Activated CD4-positive, alpha-beta T cell treated with anti-CD3 and anti-CD28 coated beads, Interleukin-10, Interleukin-2, amounts not matched to agents 100 ng/mL and 50 ng/mL, durations not matched to agents 16 hours and 8 hours (primary cell): Measurements from ENCODE around the gene PIK3R5.

Experiments used
- DNase-seq: peaks from one replicate; pipeline ENCODE4 v3.0.0-alpha.2; 2020

Gene PIK3R5

DNA sequence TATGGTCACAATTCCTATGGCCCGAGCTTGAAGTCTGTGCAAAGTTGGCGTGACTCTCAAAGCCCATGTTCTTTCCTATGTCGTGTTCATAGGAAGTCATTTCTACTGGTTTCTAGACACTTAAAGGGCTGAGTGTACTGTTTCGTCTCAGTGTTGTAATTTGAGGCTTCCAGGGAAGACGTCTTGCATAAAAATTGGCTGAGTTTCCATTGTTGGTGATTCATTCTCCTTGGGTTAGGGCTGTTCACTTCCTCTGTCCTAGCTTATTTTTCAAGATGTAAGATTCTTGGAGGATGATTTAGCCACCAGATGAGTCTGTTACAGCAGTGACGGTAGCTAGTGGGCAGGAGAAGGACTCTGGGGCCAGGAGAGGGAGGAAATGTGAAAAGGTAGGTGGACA is 43.1 kb downstream of the PIK3R5 start:
- no peak for DNase-seq

DNA sequence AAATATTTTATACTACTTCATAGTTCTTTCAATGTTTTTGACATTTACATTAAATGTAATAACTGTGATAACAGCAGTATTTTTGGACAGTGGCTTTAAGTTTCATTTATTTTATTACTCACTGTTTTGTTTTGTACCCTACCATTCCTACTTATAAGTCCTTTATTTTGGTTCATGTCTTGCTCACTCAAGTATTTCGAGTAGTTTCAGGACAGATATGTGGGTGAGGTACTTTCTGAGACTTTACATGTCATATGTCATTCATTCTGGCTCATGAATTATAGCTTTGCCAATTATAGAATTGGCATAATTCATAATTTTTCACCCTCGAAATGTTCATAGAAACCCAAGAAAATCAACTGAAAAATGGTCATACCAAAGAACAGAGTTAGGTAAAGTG is 44.4 kb downstream of the PIK3R5 start:
- DNase-seq = no peak

DNA sequence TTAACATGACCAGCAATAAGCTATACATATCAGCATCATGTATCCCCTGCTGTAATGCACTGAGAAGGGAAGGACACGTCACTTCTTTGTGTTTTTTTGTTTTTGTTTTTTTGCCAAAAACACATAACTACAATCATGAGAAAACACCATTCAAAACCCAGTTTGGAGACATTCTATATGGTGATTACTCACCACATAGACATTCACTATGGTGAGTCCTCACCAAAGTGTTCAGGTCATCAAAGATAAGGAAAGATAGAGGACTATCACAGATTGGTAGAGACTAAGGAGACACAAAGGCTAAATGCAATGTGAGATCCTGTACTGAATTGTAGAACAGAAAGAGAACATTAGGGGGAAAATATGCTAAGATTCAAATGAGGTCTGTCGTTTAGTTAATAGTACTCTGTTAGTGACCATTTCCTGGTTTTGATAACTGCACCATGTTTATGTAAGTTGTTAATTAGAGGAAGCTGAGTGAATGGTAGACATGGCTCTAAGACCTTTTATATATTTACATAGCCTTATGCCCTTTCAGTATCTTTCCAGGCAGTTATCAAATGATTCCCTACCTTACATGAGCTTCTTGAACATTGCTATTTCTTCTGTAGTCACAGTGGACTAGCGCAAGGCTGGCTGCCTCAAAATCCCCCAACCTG is 46.6 kb downstream of the PIK3R5 start:
- no peak for DNase-seq

DNA sequence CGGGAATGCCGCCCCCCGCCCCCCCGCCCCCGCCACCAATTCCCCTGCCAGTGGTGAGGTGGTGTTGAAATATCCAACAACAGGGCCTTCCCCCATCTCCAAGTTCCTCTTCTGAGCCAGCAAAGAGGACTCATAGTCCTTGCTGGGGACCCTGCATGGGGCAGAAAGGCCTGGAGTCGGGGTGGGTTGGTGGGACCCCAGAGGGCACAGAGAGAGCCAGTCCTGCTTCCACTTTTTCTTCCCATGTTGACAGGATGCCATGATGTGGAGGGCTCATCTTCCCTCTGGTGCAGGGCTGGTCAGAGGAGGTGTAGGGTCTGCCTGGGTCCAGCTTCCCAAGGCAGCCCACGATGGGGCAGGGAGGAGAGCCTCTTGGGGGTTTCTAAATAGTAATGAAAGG is 49.0 kb downstream of the PIK3R5 start:
- DNase-seq = no peak

DNA sequence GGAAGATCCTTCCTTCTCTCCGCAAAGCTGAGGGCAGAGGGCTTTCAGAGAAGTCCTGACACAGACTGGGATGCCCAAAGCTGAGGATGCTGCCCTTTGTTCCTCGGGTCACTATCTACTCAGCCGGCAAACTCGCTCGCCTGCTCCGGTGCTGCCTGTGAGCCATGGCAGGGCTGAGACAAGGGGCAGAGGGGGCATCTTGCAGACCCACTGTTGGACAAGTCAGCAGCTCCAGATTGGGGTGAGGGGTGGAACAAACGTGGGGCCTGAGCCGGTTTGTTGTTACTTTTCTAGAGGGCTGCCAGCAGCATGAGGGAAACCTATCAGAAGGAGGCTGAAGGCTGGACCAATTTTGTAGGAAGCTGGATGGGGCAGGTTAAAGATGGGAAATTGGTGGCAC is 51.0 kb downstream of the PIK3R5 start:
- DNase-seq = no peak

DNA sequence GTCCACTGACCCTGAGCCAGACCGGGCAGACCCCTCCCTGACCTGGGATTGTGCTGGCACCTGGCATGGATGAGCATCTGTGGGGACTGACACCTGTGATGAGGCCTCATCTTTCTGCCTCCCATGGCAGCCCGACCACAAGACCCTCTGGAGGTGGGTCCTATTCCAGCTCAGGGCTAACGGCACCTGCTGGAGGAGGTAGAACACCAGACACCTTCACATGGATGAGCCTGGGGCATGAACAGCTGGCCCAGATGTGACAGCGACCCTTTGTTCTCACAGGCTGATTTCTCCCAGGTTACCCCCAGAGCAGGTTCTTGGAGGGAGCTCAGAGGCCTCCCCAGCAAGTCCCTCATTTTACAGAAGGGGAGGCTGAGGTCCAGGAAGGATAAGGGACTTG is 51.6 kb downstream of the PIK3R5 start:
- DNase-seq = no peak

DNA sequence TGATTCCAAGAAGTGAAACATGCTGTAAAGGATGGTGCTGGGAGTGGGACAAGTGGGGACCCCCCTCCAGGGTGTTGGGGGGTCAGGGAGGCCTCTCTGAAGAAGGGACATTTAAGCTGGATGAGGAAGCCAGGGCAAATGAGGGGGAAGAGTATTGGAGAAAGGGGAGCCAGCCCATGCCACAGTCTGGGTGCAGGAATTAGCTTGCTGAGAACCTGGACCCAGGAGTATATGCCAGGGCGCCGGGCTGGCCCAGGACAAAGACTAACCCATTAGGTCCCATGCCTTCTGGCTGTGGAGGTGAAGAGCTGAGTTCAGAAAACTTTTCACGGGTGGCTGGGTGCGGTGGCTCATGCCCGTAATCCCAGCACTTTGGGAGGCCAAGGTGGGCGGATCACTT is 52.4 kb downstream of the PIK3R5 start:
- no peak for DNase-seq

DNA sequence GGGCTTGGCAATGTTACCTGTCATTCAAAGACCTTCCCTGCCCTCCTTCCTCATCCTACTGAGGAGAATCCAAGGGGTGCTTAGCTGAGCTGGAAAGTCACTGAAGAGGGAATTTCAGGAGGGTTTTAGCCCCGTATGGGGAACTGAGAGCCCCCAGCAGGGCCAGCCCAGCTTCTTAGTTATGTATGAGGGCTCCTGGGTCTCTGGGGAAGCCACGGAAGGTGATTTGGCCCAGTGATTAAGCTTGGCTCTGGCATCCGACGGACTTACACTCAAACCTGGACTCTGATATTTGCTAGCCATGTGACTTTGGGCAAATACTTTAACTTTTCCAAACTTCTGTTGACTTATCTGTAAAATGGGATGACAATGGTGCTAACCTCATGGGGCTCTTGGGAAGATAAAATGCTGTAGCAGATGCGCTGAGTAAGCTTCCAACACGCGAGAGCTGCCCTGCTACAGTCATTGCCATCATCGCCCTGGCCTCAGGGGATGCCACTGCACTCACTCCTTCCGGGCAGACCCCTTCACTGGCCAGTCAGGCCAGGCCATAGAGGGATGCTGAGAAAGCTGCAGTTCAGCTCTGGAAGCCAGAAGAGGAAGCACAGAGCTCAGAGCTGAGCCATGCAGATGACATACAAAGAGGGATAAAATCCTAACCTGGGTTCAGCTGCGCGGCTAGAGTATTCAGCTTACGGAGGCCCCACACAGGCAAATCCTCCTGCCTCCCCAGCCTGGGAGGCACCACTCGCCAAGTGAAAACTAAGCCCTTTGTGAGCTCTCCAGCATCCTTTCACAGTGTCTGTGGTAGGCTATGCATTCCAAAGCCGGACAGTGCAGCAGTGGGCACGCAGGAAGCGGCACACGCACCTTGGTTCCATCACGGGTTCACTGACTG is 53.2 kb downstream of the PIK3R5 start:
- DNase-seq = no peak

DNA sequence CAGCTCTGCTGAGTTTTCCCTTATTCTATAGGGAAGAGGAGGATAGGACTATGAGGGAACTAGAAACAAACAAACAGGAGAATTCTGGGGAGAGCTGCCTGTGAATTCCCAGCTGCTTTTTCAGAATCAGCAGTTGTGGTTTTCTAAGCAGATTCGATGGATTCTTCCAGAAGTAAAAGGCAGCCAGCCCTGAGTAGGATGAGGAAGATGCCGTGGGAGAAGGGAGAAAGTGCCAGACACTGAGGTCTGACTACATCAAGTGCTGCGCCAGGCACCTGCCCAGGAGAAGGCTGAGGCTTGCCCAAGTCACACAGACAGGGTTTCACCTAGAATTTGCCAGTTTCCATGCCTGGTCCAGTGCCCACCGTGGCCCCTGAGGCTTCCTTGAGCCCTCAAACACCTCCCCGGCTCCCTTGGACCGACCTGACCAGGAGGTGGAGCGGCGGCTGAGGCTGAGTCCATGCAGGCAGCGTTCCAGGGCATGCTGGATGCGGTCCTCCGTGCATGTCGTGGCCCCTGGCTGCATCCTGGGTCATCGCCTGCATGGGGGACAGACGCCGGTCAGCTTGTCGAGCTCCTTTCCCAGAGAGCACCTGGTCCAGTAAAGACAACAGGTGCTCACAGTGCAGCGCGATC is 54.4 kb downstream of the PIK3R5 start:
- no peak for DNase-seq

DNA sequence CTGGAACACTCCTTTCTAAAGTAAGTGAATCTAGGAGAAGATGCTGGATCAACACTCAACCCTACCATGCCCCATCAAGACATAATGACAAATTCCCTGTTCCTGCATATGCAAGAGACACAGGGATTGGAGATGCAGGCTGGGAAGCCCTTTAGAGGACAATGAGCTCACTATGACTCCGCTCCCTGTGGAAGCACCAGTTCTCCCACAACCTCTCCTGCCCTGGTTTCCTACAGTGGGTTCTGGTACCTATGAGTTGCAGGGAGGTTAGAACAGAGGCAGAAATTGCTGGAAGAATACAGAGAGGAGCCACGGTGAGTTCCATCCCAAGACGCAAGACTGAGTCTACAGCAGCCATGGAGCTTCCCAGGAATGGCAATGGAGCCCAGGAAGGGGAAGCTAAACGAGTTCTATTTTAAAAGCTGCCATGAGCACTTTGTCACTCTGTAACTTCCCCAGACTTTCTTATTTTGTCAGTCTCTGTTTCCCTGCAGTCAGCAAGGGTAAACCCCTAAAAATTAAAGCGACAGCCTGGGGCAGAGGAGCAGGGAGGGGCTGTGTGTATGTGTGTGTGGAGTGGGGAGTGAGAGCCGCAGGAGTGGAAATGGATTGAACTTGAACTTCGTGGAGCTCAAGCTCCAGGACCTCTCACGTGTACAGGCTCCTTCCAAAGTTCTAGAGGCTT is 55.8 kb downstream of the PIK3R5 start:
- no peak for DNase-seq

DNA sequence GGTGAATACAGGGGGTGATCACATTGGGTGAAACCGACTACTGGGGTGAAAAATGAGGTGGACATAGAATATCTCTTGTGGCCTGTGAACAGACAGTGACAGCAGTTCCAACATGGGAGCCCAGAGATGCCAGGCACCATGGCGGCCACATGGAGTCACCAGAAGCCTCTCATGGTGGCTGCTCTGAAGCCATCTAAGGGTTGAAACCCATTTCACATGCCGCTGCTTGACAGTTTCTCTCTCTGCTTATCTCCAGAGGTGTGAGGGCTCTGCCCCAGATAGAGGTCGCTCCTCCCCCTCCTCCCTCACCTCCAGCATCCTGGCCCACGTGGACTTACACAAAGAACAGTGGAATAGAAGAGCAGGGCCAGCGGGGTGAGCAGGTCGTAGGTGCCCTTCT is 60.2 kb downstream of the PIK3R5 start:
- DNase-seq = no peak

DNA sequence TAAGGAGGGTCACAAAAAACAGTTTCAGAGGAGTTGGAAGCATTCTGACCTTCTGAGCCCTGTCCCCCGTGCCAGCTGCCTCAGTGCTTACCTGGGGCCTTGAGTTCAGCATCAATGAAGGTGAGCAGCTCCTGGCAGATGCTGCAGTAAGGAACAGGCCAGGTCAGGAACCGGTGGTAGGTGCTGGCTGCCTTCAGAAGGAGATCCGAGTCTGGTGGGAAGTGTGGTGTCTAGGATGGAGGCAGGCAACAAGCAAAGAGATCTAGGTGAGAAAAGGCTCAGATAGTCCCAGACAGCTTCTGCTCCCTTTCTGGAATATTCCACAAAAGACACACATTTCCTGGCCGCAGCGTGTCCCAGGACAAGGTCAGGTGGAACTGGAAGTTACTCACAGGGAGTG is 60.8 kb downstream of the PIK3R5 start:
- DNase-seq = no peak

DNA sequence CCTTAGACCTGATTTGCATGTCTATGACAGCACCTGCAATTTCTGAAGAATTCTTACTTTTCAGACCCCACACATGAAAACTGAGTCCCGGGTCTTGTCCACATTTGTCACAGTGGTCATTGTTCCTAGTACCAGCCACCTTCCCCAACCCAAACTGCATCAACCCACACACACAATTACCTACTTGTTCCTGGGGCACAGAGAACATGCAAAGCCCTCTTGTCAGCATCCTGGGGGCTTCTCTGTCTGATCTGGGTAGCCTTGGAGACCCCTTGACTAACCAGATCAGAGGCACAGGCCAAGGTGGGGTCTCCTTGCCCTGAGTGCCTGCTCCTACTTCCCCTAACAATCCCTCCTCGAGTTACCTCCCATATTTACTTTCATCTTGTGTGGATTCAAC is 61.3 kb downstream of the PIK3R5 start:
- no peak for DNase-seq

DNA sequence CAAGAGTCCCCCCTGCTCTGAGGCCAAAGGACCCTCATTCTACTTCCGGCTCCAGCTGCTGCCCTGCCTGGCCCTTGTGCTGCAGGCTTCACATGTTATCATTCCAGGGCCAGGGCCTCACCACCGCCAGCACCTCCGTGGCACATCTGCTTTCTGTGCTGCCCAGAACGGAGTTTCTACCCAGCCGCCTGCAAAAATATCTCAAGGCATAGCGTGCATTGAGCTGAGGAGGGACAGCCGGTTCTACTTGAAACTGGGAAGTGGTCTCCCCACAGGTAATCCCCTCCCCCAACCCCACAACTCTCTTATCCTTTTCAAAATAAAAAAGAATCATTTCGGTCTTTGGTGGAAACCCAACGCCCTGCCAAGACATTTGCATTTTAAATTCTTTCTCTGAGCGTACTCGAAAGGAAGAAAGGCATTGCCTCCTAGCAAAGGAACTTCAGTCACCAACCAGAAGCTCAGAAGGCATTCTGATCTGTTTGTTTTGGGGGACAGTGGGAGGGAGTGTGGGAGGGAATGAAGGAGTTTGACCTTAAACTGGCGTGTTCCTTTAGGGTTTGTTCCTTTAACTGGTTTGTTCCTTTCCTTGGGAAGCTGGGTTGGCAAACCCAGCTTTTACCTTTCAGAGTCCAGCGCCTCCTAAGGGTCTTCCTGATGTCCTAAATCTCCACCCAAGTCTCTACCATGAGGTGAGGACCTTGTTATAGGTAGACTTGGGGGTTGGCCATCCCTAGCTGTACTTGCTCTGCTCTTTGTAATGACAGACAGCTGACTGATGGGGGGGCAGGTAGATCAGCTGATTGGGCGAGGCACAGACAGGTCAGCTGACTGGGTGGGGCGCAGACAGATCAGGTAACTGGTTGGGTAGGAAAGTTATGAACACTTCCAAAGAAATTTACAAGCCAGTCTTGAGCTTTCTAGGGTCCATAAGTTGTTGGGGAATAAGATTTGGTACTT is 64.6 kb downstream of the PIK3R5 start:
- peak; percentile 36 for DNase-seq

DNA sequence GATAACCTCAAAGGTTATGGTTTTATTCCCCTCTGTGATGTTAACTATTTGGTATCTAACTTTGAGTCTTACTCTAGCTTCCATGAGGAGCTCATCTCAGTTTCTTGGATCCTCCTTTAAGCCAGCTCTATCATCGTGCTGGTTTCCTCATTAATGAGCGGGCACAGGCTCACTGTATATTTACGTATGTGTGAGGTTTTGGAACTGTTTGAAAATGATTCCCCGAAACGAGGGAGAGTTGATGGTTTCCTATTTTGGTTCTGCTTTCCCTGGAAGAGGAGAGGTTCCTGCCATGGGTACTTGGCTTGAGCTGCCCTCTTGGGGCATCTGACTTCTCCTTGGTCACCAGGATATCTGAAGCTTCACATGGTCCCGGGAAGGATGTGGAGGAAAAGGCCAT is 65.3 kb downstream of the PIK3R5 start:
- DNase-seq = no peak

DNA sequence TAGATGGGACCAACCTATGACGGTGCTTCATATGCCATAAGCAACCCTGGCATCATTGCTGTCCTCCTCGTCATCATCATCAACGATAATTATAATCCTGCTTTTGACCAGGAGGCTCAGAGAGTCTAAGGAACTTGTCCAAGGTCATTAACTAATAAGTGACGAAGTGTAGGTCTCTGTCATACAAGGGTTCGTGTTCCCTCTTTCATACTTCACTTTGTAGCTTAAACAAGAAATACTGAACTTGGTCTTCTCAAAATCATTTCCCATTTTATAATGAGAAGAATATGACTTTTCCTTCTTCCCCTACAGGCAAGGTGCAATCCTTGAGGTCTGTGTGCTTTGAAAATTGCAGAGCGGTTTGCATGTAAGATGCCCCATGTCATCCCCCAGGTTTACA is 66.9 kb downstream of the PIK3R5 start:
- DNase-seq = no peak

DNA sequence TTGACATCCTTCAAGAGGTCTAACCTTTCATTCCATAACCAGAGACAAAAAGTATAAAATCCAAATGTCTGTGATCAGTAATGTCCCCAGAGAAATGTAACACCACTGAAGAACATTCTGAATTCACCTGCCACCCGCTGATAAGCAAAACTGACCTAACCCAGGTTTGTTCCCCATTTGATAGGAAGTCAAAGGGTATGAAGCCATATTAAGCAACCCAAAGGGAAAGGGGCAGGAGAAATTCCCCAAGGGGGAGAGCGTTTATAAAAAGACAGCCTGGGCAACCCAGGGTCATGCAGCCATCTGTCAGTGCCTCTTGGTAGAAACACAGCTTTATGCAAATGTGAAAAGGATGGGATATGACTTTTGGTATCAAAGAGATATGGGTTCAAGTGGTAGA is 67.4 kb downstream of the PIK3R5 start:
- DNase-seq = no peak

DNA sequence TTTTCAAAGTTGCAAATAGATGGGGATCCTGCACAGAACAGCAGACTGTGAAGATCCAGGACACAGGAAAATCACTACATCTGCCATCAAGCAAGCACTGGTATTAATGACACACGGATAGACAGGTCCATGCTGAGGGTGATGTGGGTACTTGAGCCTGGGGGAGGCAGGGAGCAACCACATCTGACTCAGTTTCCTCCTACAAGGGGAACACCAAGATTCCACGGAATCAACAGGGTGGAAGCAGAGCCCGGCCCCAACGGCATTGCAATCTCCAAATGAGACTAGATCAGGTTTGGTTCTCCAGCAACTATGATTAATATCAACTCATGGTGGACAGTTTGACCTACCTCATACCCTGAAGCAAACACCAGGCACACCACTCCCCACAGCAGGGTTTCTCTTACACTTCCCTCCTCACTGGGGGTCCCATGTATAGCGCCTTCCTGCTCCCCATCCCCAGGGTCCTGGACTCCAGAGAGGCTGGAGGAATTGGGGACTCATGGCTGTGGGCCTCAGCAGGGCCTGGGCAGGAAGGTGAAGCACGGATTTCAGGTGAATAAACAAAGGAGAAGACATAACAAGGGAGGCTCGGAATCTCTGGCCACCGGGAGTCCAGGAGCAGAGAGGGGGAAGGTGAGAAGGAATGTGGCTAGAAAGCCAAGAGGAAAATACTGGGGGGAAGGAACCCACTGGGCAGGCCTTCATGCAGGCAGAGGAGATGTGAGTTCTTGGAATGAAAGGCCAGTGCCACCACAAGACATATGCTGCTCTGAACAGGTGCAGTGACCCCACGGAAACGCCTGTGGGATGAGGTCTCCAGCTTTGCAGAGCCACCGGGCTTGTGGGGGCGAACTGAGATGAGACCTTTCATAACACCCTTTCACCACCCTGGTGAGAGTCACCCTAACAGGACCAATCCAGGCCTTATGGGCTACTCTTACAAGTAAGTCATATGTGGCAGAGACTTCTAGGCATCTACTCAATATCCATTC is 68.6 kb downstream of the PIK3R5 start:
- DNase-seq = no peak

DNA sequence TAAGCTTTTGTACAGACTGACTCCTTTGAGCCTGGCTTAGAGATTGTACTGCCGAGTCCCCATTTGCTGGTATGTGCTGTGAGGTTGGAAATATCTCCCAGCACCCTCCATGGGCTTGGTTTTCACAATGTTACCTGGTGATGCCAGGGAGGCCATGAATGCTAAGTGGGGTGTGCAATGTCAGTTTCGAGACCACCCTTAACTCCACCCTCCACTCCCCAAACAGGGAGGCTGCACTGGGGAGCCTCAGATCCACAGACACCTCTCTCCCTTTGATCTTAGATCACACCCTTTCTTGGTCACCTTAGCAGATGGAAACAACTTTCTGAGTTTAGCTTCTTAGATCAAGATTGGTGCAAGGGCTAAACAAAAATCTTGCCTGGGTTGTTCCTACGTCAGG is 69.4 kb downstream of the PIK3R5 start:
- DNase-seq = no peak

DNA sequence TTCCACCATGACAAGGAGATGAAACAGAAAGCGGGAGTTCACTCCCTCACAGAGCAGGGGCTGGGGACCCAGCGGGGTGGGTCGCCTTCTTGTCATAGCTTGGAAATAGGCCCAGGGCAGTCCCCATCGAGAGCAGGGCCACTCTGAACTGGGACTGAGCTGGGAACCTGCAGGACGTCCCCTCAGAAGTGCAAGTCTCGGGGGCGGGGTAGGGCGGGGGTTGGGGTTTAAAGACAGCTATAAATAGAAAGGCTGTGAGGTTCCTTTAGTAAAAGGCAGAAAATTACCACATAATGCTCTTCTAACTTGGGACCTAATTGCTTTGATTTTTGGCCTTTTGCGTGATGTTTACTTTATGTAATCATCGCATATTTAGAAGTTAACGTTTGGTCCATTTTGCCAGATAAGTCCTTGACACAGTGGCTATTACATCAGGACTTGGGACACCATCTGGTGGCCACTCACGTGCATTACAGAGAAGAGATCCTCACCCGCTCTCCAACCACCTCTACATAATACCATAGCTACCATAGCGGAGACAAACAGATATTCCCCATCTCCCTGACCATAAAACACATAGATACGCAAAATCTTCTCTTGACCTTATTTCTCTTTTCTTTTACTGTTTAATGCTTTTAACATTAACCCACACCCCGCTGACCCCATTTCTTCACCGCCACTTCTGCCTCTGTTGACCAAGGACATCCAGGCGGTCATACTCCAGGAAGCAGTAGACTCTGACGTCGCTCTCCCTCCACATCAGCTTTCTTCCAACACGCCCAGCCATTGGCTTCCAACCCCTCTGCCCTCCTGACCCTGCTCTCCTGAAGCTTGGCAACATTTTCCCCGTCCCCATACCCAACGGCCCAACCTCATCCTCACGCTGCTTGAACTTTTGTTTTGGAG is 70.6 kb downstream of the PIK3R5 start:
- DNase-seq = peak; percentile 75
